RWPE1 (cell line): Measurements from ENCODE around the gene GPRASP2.

ENCODE experiments used
- CTCF ChIA-PET: fragments of 350-600 bp; sonication (Branson Sonifier 250); formaldehyde crosslinking; extraction: SDS; loops from one replicate; lab custom pipeline; 2021; lab: Yijun Ruan, JAX
- POLR2A ChIA-PET: fragments of 400-600 bp; formaldehyde crosslinking; extraction: SDS; loops from one replicate; lab custom pipeline; 2020; ENCODE audit warnings: antibody characterized with exemption; ENCODE audit not compliant: low non-redundant PET; lab: Yijun Ruan, JAX
- DNase-seq: peaks from one replicate; pipeline ENCODE4 v3.0.0; 2012; ENCODE audit warnings: low spot score
- H3K27ac ChIP-seq: fragments of 450-650 bp; 2 replicates; pipeline ENCODE4 v1.5.1; 2017
- TF ChIP-seq, protein P1 (sequence below): fragments of 450-650 bp; conservative IDR thresholded peaks from 2 replicates; pipeline ENCODE4 v1.5.1; 2017; ENCODE audit warnings: low read depth, mild to moderate bottlenecking

GPRASP2 gene

DNA sequence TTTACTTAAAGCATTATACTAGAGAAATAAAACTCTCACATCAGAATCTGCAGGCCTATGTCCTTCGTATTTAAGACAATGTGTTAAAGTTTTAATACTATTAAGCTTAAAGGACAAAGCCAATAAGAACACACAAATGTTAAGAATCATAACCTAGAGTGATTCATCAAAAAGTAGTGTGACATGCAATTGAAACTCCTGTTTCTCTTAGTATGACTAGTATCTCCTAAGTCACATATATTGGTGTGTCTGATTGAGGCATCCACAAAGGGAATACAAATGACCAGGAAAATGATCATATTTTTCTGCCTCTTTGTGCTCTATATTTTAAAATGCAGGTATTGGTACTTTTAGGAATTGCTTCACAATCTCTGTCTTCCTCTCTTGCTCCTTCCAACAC is 32.1 kb downstream of the GPRASP2 start:
- ChIA-PET POLR2A (no interaction called here), CTCF (no interaction called here)
- no peak for DNase-seq
- no peak overlapping the region for H3K27ac ChIP-seq
- TF ChIP-seq, protein P1, sequence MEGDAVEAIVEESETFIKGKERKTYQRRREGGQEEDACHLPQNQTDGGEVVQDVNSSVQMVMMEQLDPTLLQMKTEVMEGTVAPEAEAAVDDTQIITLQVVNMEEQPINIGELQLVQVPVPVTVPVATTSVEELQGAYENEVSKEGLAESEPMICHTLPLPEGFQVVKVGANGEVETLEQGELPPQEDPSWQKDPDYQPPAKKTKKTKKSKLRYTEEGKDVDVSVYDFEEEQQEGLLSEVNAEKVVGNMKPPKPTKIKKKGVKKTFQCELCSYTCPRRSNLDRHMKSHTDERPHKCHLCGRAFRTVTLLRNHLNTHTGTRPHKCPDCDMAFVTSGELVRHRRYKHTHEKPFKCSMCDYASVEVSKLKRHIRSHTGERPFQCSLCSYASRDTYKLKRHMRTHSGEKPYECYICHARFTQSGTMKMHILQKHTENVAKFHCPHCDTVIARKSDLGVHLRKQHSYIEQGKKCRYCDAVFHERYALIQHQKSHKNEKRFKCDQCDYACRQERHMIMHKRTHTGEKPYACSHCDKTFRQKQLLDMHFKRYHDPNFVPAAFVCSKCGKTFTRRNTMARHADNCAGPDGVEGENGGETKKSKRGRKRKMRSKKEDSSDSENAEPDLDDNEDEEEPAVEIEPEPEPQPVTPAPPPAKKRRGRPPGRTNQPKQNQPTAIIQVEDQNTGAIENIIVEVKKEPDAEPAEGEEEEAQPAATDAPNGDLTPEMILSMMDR = no peak

DNA sequence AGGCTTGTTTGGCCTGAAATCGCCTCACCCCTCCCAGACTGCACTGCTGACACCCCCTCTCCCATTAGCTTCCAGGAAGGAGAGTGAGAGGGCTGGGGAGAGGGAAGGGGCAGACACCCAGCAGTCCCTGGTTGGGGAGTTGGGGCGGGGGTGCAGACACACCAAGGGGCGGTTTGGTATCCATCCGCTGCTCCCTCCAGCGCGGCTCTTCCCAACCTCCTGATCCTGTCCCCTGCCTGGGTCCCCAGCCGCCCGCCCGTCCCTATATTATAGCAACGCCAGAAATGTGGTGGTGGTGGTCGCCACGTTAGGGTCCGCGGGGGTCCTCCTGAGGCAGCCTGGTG is 33.2 kb downstream of the GPRASP2 start:
- POLR2A ChIA-PET = no interaction called here
- TF ChIP-seq, protein P1 = no peak
- H3K27ac ChIP-seq = no peak overlapping the region
- DNase-seq = no peak
- CTCF ChIA-PET = no interaction called here

DNA sequence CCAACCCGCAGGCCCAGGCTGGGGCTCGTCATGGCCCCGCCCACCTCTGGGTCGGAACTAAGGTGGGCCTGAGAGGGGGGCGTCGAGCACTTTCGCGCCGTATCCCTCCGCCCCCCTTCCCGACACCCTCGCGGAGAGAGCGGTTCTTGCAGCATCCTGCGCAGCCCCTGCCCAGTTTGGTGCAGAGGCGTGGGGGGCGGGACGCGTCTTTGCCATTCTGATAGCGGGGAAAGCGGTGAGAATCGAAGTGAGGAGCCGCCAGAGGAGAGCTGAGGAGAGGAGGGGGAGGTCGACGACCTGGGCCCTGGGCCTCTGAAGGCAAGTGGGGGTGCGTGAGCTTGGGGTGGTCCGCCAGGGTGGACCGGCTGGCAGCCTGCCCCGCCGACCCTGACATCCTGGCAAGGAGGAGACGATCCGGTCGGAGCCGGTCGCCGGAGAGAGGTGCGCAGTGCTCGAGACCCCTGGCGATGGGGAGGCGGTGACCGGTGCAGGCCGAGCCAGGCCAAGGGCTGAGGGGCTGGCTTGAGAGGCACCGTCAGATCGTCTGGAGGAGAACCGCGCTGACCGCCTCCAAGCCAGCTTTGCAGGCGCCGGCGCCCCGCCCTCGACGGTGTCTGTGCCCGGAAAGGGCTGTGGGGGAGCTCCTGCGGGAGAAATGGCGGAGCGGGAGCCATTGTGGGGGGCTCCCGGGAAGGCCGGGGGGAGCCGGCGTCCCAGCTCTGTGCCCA is 33.8 kb downstream of the GPRASP2 start:
- CTCF ChIA-PET = interaction anchor here (0.6 kb wide), 1 partner anchor 88 kb away, joined by 4 read pairs; no protein-coding TSS in a partner anchor
- POLR2A ChIA-PET = interaction anchor here (0.7 kb wide), 1 partner anchor 15 kb away, joined by 3 read pairs; no protein-coding TSS in a partner anchor
- no peak for DNase-seq
- TF ChIP-seq, protein P1 = no peak
- H3K27ac ChIP-seq = no peak overlapping the region

DNA sequence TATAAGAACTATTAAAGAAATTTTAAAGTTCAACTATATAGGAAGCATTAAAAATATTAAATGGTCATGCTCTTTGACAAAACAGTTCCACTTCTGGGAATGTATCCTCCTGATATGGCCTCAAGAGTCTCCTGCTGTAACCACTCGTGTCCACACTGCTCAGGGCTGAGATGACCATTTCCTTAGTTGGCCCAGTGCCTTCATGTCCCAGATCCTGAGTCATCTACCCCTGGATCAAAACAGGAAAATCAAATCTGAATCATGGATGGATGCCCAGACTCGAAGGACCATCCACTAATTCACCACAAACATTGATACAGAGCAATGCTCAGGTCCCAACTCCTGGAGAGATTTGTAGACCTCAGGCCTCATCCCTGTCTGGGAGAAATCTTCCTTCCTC is 53.0 kb downstream of the GPRASP2 start:
- TF ChIP-seq, protein P1 = no peak
- peak; percentile 9 for DNase-seq
- ChIA-PET POLR2A (no interaction called here), CTCF (no interaction called here)
- H3K27ac ChIP-seq = no peak overlapping the region

DNA sequence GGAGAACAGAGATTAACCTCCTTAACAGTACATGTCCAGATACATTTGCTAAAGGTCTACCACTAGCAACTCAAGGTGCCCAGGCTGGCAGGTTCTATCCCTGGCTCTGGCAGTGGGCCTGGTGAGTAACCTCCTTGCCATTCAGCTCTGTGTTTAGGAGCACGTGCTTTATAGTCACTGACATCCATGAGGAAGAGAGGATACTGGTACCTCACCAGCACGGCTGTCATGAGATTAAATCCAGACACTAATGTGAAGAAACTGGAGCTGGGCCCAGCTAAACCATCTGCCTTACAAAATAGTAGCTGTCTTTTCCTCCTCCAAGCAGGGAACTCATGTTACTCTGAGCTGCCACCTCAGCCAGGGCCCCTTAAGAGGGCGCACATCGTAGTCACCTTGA is 53.6 kb downstream of the GPRASP2 start:
- no peak overlapping the region for H3K27ac ChIP-seq
- ChIA-PET POLR2A (no interaction called here), CTCF (interaction anchor here (0.6 kb wide), 1 partner anchor 30 kb away, joined by 3 read pairs; no protein-coding TSS in a partner anchor)
- TF ChIP-seq, protein P1 = no peak
- no peak for DNase-seq

DNA sequence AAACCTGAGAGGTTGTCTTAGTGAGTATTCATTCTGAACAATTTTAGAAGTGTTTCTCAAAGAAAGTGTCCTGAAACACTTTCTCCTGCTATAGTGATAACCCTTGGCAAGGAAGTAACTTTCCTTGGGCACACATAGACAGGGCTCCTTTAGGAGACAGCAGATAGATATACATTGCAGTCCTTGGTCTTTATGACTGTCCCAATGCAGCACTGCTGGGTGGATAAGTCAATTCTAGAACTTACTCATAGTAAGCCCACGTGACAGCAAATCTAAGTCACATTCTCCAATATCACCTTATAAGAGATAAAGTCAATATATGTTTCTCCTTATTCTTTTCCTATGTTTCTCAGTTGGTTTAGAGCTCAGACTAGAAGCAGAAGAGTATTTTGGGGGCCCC is 55.0 kb downstream of the GPRASP2 start:
- H3K27ac ChIP-seq = no peak overlapping the region
- TF ChIP-seq, protein P1 = no peak
- ChIA-PET CTCF (no interaction called here), POLR2A (no interaction called here)
- DNase-seq = no peak
